OCI-LY3 (cell line): ENCODE measurements around the gene RNF44.

Experiments
- H2AFZ ChIP-seq: fragments of 200-600, 300-600 bp; shearing (Covaris generic); 2 replicates; pipeline ENCODE4 v1.6.0; 2014; ENCODE audit warnings: antibody characterized with exemption, low read depth, low read length
- H3K27ac ChIP-seq: fragments of 200-600, 300-600 bp; sonication (generic); 2 replicates; pipeline ENCODE4 v1.5.1; 2014; ENCODE audit warnings: mild to moderate bottlenecking, low read length, moderate library complexity, mixed read lengths
- H3K27me3 ChIP-seq: fragments of 200-600, 300-600 bp; sonication (generic); 2 replicates; pipeline ENCODE4 v1.6.1; 2014; ENCODE audit warnings: low read depth, low read length, mixed read lengths
- H3K36me3 ChIP-seq: fragments of 200-600, 300-600 bp; sonication (generic); replicated peaks from 2 replicates; pipeline ENCODE3; 2014; ENCODE audit warnings: low read depth, low read length, mixed read lengths
- H3K4me1 ChIP-seq: fragments of 300-600, 200-600 bp; sonication (generic); 2 replicates; pipeline ENCODE4 v1.6.1; 2014; ENCODE audit warnings: low read length, mixed read lengths
- H3K4me2 ChIP-seq: fragments of 200-600, 300-600 bp; sonication (generic); 2 replicates; pipeline ENCODE4 v1.6.1; 2014; ENCODE audit warnings: low read length, mixed read lengths
- H3K4me3 ChIP-seq: fragments of 300-600, 200-600 bp; sonication (generic); 2 replicates; pipeline ENCODE4 v1.5.1; 2014; ENCODE audit warnings: antibody characterized with exemption, mild to moderate bottlenecking, low read length, moderate library complexity
- H3K79me2 ChIP-seq: fragments of 300-600, 200-600 bp; shearing (Covaris generic); 2 replicates; pipeline ENCODE4 v1.6.1; 2014; ENCODE audit warnings: mild to moderate bottlenecking, low read length, mixed read lengths
- H3K9ac ChIP-seq: fragments of 300-600, 200-600 bp; shearing (Covaris generic); 2 replicates; pipeline ENCODE4 v1.6.0; 2014; ENCODE audit warnings: mild to moderate bottlenecking, low read length, moderate library complexity
- H3K9me3 ChIP-seq: fragments of 200-600, 300-600 bp; shearing (Covaris generic); 2 replicates; pipeline ENCODE4 v1.6.1; 2014; ENCODE audit warnings: low read length, mixed read lengths; ENCODE audit not compliant: insufficient read depth
- H4K20me1 ChIP-seq: fragments of 200-600, 300-600 bp; sonication (generic); 2 replicates; pipeline ENCODE4 v1.6.1; 2016; ENCODE audit warnings: low read length, mixed read lengths; ENCODE audit not compliant: insufficient read depth
- EZH2phosphoT487 ChIP-seq: fragments of 200-600 bp; shearing (Covaris generic); IDR thresholded peaks from 2 replicates; pipeline ENCODE4 v1.6.1; 2018; ENCODE audit warnings: antibody characterized with exemption, mixed run types, low read depth
- TF ChIP-seq, protein P1 (sequence below): fragments of 200-600, 300-600 bp; sonication (generic); IDR thresholded peaks from 2 replicates; pipeline ENCODE4 v1.5.1; 2014; ENCODE audit warnings: antibody characterized with exemption, low read length, low read depth

The RNF44 gene

GRCh38 chr5:176538230-176538988 lies 1.2 kb upstream of the RNF44 start:
- peaks cover 36% of the 10 kb centered on the region for H3K79me2 ChIP-seq
- TF ChIP-seq EZH2phosphoT487 = no peak
- TF ChIP-seq, protein P1, sequence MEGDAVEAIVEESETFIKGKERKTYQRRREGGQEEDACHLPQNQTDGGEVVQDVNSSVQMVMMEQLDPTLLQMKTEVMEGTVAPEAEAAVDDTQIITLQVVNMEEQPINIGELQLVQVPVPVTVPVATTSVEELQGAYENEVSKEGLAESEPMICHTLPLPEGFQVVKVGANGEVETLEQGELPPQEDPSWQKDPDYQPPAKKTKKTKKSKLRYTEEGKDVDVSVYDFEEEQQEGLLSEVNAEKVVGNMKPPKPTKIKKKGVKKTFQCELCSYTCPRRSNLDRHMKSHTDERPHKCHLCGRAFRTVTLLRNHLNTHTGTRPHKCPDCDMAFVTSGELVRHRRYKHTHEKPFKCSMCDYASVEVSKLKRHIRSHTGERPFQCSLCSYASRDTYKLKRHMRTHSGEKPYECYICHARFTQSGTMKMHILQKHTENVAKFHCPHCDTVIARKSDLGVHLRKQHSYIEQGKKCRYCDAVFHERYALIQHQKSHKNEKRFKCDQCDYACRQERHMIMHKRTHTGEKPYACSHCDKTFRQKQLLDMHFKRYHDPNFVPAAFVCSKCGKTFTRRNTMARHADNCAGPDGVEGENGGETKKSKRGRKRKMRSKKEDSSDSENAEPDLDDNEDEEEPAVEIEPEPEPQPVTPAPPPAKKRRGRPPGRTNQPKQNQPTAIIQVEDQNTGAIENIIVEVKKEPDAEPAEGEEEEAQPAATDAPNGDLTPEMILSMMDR = no peak; the same call in 1 of the 2 replicates
- peak overlapping the region; percentile 80 for H3K4me2 ChIP-seq
- H3K4me3 ChIP-seq = peak overlapping the region; percentile 94
- H3K36me3 ChIP-seq = peaks cover 9% of the 10 kb centered on the region
- H3K4me1 ChIP-seq = peaks cover 46% of the 10 kb centered on the region
- no peaks in the 10 kb centered on the region for H3K9me3 ChIP-seq
- H2AFZ ChIP-seq = no peak overlapping the region
- no peaks in the 10 kb centered on the region for H3K27me3 ChIP-seq
- H3K27ac ChIP-seq = peak overlapping the region; percentile 52
- H3K9ac ChIP-seq = peak overlapping the region; percentile 50
- peaks cover 19% of the 10 kb centered on the region for H4K20me1 ChIP-seq

- Histone ChIP-seq H3K4me2 (peak overlapping the region; percentile 80), H3K9me3 (no peaks in the 10 kb centered on the region), H3K36me3 (peaks cover 16% of the 10 kb centered on the region), H3K79me2 (peaks cover 44% of the 10 kb centered on the region), H3K9ac (peak overlapping the region; percentile 97), H3K4me3 (peak overlapping the region; percentile 94), H3K27me3 (no peaks in the 10 kb centered on the region), H3K4me1 (peaks cover 47% of the 10 kb centered on the region), H2AFZ (peak overlapping the region; percentile 41; the same call in 1 of the 2 replicates), H3K27ac (peak overlapping the region; percentile 81), H4K20me1 (peaks cover 26% of the 10 kb centered on the region)
- no peak for TF ChIP-seq EZH2phosphoT487
- TF ChIP-seq, protein P1 = no peak
Observed at GRCh38 chr5:176537554-176538229, 490 bp upstream of the RNF44 start.

GRCh38 chr5:176536132-176536901 lies 885 bp downstream of the RNF44 start:
- Histone ChIP-seq H3K27ac (peak overlapping the region; percentile 79), H3K4me2 (peak overlapping the region; percentile 90), H3K36me3 (peaks cover 24% of the 10 kb centered on the region), H3K4me3 (peak overlapping the region; percentile 94), H4K20me1 (peaks cover 34% of the 10 kb centered on the region), H2AFZ (no peak overlapping the region), H3K79me2 (peaks cover 55% of the 10 kb centered on the region), H3K27me3 (no peaks in the 10 kb centered on the region), H3K9ac (peak overlapping the region; percentile 97), H3K4me1 (peaks cover 34% of the 10 kb centered on the region), H3K9me3 (no peaks in the 10 kb centered on the region)
- no peak for TF ChIP-seq EZH2phosphoT487
- TF ChIP-seq, protein P1 = no peak
